Keratinocyte (primary cell): ENCODE results near the gene TMEM190.

Experiments
- CTCF ChIP-seq, 3 experiments: IDR thresholded peaks in 1 of 3; conservative IDR thresholded peaks in 1 of 3; optimal IDR thresholded peaks in 1 of 3; 2 replicates in 2 of 3; 3 replicates in 1 of 3; pipeline versions ENCODE3 to v1.5.1; 2011; ENCODE audit warnings: low read length in 3 of 3, mild to moderate bottlenecking in 3 of 3, moderate library complexity in 2 of 3, control low read depth in 1 of 3, inconsistent platforms in 1 of 3; ENCODE audit not compliant: insufficient read depth in 2 of 3; ENCODE audit errors: extremely low read depth in 1 of 3
- EZH2 ChIP-seq: IDR thresholded peaks from one replicate; pipeline ENCODE4 v1.6.1; 2012; ENCODE audit warnings: inconsistent platforms, mild to moderate bottlenecking, low read length, moderate library complexity

DNA sequence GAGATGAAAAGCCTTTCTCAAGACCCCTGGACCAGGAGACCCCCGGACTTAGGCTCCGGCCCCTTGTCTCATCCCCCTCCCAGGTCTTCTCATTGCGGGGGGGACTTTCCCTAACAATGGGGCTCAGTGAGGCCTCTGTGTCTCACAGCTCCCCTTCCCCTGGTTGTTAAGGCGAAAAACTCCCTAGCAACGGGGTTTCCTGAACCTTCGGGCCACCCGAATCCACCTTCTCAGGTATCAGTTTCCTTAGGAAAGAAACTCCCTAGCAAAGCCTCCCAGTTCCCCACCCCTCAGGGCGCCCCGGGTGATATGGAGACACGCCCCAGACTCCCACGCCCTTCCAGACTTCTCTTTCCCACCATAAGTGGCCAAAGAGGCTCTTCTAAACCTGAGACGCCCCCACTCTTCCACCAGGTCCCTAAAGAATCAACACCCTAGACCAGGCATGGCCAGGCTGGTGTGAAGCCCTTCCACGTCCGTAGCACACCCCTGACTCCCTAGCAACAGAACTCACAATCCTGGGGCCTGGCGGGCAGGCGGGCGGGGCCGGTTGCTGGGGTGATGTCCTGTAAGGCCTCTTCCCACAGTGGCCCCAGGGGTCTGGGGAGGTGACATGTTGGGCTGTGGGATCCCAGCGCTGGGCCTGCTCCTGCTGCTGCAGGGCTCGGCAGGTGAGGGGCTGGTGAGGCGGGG is at the start of gene TMEM190:
- TF ChIP-seq CTCF (optimal IDR thresholded peaks at IDR 0.05 in 1 of 3, IDR thresholded peaks at IDR 0.05 in 1 of 3, conservative IDR thresholded peaks at IDR 0.05 in 1 of 3; ENCODE audit: extremely low read depth in 1 of 3, insufficient read depth in 2 of 3, low read length in 3 of 3) (no peak), EZH2 (no peak)
